ENCODE measurements around the gene NT5C3A. TPM values are rescaled to one million over a fixed set of nuclear protein-coding genes. Genes with fewer than 3 reads are reported as not detected.

Gene NT5C3A
- total RNA-seq, 1 experiment from 2014 or later: 60.4 TPM

GRCh38 chr7:33043501-33044400 lies 18.8 kb downstream of the NT5C3A start:
- POLR2A ChIA-PET (ENCODE audit: unreplicated experiment): interaction anchor here (0.6 kb wide), 1 partner anchor 12 kb away, joined by 4 read pairs; no protein-coding TSS in a partner anchor

GRCh38 chr7:33041631-33042428 lies 20.7 kb downstream of the NT5C3A start:
- H4K20me1 ChIP-seq (ENCODE audit: insufficient read depth): peaks cover 19% of the 10 kb centered on the region

More at GRCh38 chr7:33043501-33044400, 18.8 kb downstream of the NT5C3A start:
- no peak for TF ChIP-seq EZH2 (IDR thresholded peaks at IDR 0.05; ENCODE audit: low read depth)
- no peak overlapping the region for H3K4me3 ChIP-seq
- peaks cover 93% of the 10 kb centered on the region for H3K79me2 ChIP-seq (ENCODE audit: low read depth)
- H3K9me3 ChIP-seq (ENCODE audit: insufficient read depth, low read depth): no peaks in the 10 kb centered on the region
- no peaks in the 10 kb centered on the region; the same call in 1 of the 2 replicates for H3F3A ChIP-seq (ENCODE audit: insufficient read depth, low read depth)
- BruUV-seq (replicated peaks): no TSS peak
- H3K4me1 ChIP-seq (replicated peaks; ENCODE audit: insufficient read depth): peaks cover 27% of the 10 kb centered on the region
- H3K27me3 ChIP-seq (ENCODE audit: insufficient read depth, low read depth): no peaks in the 10 kb centered on the region
- H3K27ac ChIP-seq: no peak overlapping the region
- intact Hi-C loops (cut with micrococcal nuclease; ENCODE audit: unreplicated experiment): loop anchor here (5.0 to 10.0 kb wide), 3 partner anchors 101 to 549 kb away; partner anchors contain the start of genes AVL9, KBTBD2 and LSM5
- CTCF ChIA-PET: interaction anchor here (0.6 kb wide), 1 partner anchor 248 kb away, joined by 9 read pairs; no protein-coding TSS in a partner anchor
- H4K20me1 ChIP-seq (ENCODE audit: insufficient read depth): peaks cover 20% of the 10 kb centered on the region
- no peaks in the 10 kb centered on the region for H3K36me3 ChIP-seq (ENCODE audit: low read depth)
- no peaks in the 10 kb centered on the region for H3K9me2 ChIP-seq (ENCODE audit: insufficient read depth)
- H2AFZ ChIP-seq: no peak overlapping the region
- DNase-seq: no peak
- H3K4me2 ChIP-seq: peak overlapping the region; percentile 5; the same call in 1 of the 2 replicates

GRCh38 chr7:33040803-33041516 lies 21.6 kb downstream of the NT5C3A start:
- DNase-seq: peak; percentile 61 to 71
- Histone ChIP-seq H3K27me3 (ENCODE audit: insufficient read depth, low read depth) (no peaks in the 10 kb centered on the region), H3K9me2 (ENCODE audit: insufficient read depth) (no peaks in the 10 kb centered on the region), H3K36me3 (ENCODE audit: low read depth) (no peaks in the 10 kb centered on the region), H3K9me3 (ENCODE audit: insufficient read depth, low read depth) (no peaks in the 10 kb centered on the region; the same call in 1 of the 2 replicates), H3K27ac (peak overlapping the region; percentile 6; the same call in 1 of the 2 replicates), H3K4me2 (peak overlapping the region; percentile 39), H4K20me1 (ENCODE audit: insufficient read depth) (peaks cover 19% of the 10 kb centered on the region), H3K4me3 (no peak overlapping the region), H2AFZ (no peak overlapping the region), H3K4me1 (replicated peaks; ENCODE audit: insufficient read depth) (peaks cover 27% of the 10 kb centered on the region), H3K79me2 (ENCODE audit: low read depth) (peaks cover 93% of the 10 kb centered on the region), H3F3A (ENCODE audit: insufficient read depth, low read depth) (no peaks in the 10 kb centered on the region; the same call in 1 of the 2 replicates)
- ChIA-PET CTCF (interaction anchor here (1.7 kb wide), 1 partner anchor 9 kb away, joined by 9 read pairs; no protein-coding TSS in a partner anchor), POLR2A (ENCODE audit: unreplicated experiment) (interaction anchor here (0.5 to 1.2 kb wide), 10 partner anchors 9 to 149 kb away, joined by 3 to 23 read pairs (median 5); partner anchors contain the start of gene KBTBD2)
- TF ChIP-seq EZH2 (IDR thresholded peaks at IDR 0.05; ENCODE audit: low read depth) (no peak), CTCF (conservative IDR thresholded peaks at IDR 0.05) (no peak)
- intact Hi-C loops (cut with micrococcal nuclease; ENCODE audit: unreplicated experiment): loop anchor here (2.0 to 10.0 kb wide), 4 partner anchors 22 to 546 kb away; partner anchors contain the start of genes AVL9, KBTBD2, LSM5 and NT5C3A
- BruUV-seq (replicated peaks): TSS peak; percentile 80

More at GRCh38 chr7:33041631-33042428, 20.7 kb downstream of the NT5C3A start:
- Histone ChIP-seq H3F3A (ENCODE audit: insufficient read depth, low read depth) (no peaks in the 10 kb centered on the region; the same call in 1 of the 2 replicates), H3K27me3 (ENCODE audit: insufficient read depth, low read depth) (no peaks in the 10 kb centered on the region), H3K36me3 (ENCODE audit: low read depth) (no peaks in the 10 kb centered on the region), H3K4me1 (replicated peaks; ENCODE audit: insufficient read depth) (peaks cover 27% of the 10 kb centered on the region), H2AFZ (no peak overlapping the region), H3K4me3 (no peak overlapping the region), H3K9me3 (ENCODE audit: insufficient read depth, low read depth) (no peaks in the 10 kb centered on the region; the same call in 1 of the 2 replicates), H3K79me2 (ENCODE audit: low read depth) (peaks cover 96% of the 10 kb centered on the region), H3K27ac (no peak overlapping the region), H3K4me2 (no peak overlapping the region), H3K9me2 (ENCODE audit: insufficient read depth) (no peaks in the 10 kb centered on the region)
- ChIA-PET POLR2A (ENCODE audit: unreplicated experiment) (interaction anchor here (0.7 kb wide), 1 partner anchor 19 kb away, joined by 8 read pairs; no protein-coding TSS in a partner anchor), CTCF (no interaction called here)
- no peak for TF ChIP-seq EZH2 (IDR thresholded peaks at IDR 0.05; ENCODE audit: low read depth)
- no TSS peak for BruUV-seq (replicated peaks)
- peak in 1 of 2 experiments; percentile 18 for DNase-seq
- intact Hi-C loops (cut with micrococcal nuclease; ENCODE audit: unreplicated experiment): loop anchor here (2.0 to 10.0 kb wide), 4 partner anchors 21 to 547 kb away; partner anchors contain the start of genes AVL9, KBTBD2, LSM5 and NT5C3A

Measured in PC-9 (cell line).